Activated CD8-positive, alpha-beta memory T cell treated with anti-CD3 and anti-CD28 coated beads, Interleukin-2, amount 10 ng/mL, durations not matched to agents 7 days and 5 days (primary cell): ENCODE measurements around the gene DRAXIN. TPM values are rescaled to one million over a fixed set of nuclear protein-coding genes. Genes with fewer than 3 reads are reported as not detected.
A peak's percentile ranks its signal among the peaks of the same experiment; 100 is the strongest.

Experiments used
- ATAC-seq: fragments of 150-1000 bp; cut with Tn5 transposase; one replicate; pipeline ENCODE4 v1.10.0; 2021; ENCODE audit warnings: moderate library complexity
- CTCF ChIA-PET: fragments of 350-600 bp; sonication (Branson Sonifier 250); formaldehyde crosslinking; loops from one replicate; lab custom pipeline; 2021; ENCODE audit warnings: antibody characterized with exemption; lab: Charles Lee
- DNase-seq: peaks from one replicate; pipeline ENCODE4 v3.0.0-alpha.2; 2020
- H3K27ac Mint-ChIP-seq: one replicate; pipeline ENCODE4 v1.8.0; 2021; ENCODE audit warnings: mild to moderate bottlenecking, mixed read lengths
- H3K27me3 Mint-ChIP-seq: one replicate; pipeline ENCODE4 v1.8.0; 2021; ENCODE audit warnings: mixed read lengths
- H3K36me3 Mint-ChIP-seq: one replicate; pipeline ENCODE4 v1.8.0; 2021; ENCODE audit warnings: mild to moderate bottlenecking, mixed read lengths
- H3K4me1 Mint-ChIP-seq: one replicate; pipeline ENCODE4 v1.8.0; 2021; ENCODE audit warnings: mixed read lengths
- H3K4me3 Mint-ChIP-seq: one replicate; pipeline ENCODE4 v1.8.0; 2021; ENCODE audit warnings: mild to moderate bottlenecking, moderate library complexity, mixed read lengths
- H3K9me3 Mint-ChIP-seq: one replicate; pipeline ENCODE4 v1.8.0; 2022; ENCODE audit warnings: low read depth, mixed read lengths
- total RNA-seq, 2 experiments: library from RNA; stranded (reverse); gene quantifications; one replicate each; pipeline ENCODE4 v1.2.3, GENCODE V29; 2021

The DRAXIN gene
- total RNA-seq, 2 experiments from 2014 or later: 1.0 to 2.1 TPM

DNA sequence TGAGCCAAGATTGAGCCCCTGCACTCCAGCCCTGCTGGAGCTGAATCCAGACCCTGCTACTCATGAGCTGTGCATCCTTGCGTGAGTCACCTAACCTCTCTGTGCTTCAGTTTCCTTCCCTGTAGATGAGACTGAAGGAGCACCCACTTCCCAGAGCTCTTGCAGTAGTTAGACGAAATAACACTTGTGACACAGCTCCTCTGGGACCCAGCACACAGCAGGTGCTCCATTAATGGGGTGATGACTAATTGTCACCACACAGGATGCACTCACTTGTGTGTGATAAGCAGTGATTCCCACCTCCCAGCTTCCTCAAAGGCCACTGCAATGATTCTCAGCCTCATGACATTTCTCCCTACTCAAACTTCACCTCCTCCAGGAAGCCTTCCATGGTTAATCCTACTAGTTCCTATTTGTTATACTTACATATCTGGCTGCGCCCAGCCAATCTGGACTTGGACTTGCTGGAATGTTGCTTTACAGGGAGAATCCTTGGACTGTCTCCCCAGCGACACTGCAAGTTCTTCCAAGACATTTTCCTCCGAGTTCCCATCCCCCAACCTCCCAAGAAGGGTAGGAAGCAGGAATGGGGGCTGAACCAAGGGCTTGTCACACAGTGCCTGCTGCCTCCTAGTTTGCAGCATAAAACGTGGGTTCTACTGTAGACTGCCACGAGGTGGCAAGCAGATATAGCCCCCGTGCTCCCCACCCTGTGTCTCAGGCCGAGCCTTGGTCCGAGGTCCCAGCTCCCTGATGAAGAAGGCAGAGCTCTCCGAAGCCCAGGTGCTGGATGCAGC lies 17.2 kb downstream of the DRAXIN start:
- Mint-ChIP-seq H3K36me3 (no peaks in the 10 kb centered on the region), H3K9me3 (no peaks in the 10 kb centered on the region), H3K4me1 (no peaks in the 10 kb centered on the region), H3K27me3 (peaks cover 31% of the 10 kb centered on the region), H3K4me3 (no peak overlapping the region), H3K27ac (no peak overlapping the region)
- CTCF ChIA-PET: interaction anchor here (1.4 to 4.2 kb wide), 4 partner anchors 11 to 63 kb away, joined by 5 to 23 read pairs (median 14); partner anchors contain the start of gene FBXO6
- no peak for DNase-seq
- ATAC-seq: no peak

DNA sequence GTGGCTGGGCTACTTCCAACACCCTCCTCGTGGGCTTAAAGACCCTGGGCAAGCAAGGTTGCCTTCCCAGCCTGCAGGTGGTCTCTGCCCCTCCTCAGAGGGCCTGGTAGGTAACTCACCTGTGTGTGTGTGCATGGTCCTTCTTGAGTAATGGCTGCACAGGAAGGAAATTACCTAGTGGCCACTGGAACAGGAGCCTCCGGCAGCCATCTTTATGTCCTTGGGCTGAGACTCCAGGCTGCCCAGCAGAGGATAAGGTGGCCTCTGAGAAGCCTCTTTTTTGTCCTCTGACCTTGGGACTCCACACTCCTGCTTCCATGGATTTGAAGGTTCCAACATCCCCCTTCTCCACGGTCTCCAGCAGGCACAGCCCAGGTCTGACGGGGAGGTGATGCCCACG lies 20.0 kb downstream of the DRAXIN start:
- Mint-ChIP-seq H3K27me3 (peaks cover 14% of the 10 kb centered on the region), H3K36me3 (no peaks in the 10 kb centered on the region), H3K4me3 (no peak overlapping the region), H3K9me3 (no peaks in the 10 kb centered on the region), H3K27ac (no peak overlapping the region), H3K4me1 (no peaks in the 10 kb centered on the region)
- CTCF ChIA-PET: interaction anchor here (1.2 to 4.2 kb wide), 4 partner anchors 8 to 69 kb away, joined by 3 to 23 read pairs (median 11); partner anchors contain the start of gene FBXO6
- ATAC-seq (no peak), DNase-seq (no peak)

DNA sequence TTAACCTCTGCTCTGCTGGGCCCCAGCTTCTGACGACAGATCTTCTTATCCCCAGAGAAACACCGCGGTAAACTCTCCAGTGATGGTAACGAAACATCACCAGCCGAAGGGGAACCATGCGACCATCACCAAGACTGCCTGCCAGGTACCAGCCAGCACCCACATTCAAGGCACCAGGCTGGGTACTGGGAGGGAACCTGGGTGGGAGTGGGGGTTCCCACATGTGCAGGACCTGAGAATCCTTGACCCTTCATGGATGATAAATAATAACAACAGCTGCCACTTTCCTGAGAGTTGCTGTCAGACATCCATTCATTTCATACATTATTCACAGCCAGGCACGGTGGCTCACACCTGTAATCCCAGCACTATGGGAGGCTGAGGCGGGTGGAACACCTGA lies 20.8 kb downstream of the DRAXIN start:
- H3K9me3 Mint-ChIP-seq: no peaks in the 10 kb centered on the region
- no peak overlapping the region for H3K27ac Mint-ChIP-seq
- DNase-seq (no peak), ATAC-seq (no peak)
- no peaks in the 10 kb centered on the region for H3K36me3 Mint-ChIP-seq
- CTCF ChIA-PET: no interaction called here
- no peak overlapping the region for H3K4me3 Mint-ChIP-seq
- peaks cover 14% of the 10 kb centered on the region for H3K27me3 Mint-ChIP-seq
- no peaks in the 10 kb centered on the region for H3K4me1 Mint-ChIP-seq

DNA sequence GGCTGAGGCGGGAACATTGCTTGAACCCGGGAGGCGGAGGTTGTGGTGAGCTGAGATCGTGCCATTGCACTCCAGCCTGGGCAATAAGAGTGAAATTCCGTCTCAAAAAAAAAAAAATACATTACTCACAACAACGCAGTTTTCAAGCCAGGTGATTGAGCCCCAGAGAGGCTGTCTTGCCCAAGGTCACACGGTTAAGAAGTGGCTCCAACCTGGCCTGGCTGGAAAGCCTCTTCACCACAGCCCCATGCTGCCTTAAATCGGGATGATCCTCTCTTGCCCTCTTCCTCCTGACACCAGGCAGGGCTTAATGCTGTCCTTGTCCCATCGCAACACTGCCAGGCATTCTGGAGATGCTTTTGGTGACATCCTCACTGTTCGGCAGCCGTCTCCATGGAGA lies 21.6 kb downstream of the DRAXIN start:
- CTCF ChIA-PET: no interaction called here
- no peak for ATAC-seq
- Mint-ChIP-seq H3K27me3 (peaks cover 14% of the 10 kb centered on the region), H3K27ac (no peak overlapping the region), H3K9me3 (no peaks in the 10 kb centered on the region), H3K4me1 (no peaks in the 10 kb centered on the region), H3K36me3 (no peaks in the 10 kb centered on the region), H3K4me3 (no peak overlapping the region)
- no peak for DNase-seq

DNA sequence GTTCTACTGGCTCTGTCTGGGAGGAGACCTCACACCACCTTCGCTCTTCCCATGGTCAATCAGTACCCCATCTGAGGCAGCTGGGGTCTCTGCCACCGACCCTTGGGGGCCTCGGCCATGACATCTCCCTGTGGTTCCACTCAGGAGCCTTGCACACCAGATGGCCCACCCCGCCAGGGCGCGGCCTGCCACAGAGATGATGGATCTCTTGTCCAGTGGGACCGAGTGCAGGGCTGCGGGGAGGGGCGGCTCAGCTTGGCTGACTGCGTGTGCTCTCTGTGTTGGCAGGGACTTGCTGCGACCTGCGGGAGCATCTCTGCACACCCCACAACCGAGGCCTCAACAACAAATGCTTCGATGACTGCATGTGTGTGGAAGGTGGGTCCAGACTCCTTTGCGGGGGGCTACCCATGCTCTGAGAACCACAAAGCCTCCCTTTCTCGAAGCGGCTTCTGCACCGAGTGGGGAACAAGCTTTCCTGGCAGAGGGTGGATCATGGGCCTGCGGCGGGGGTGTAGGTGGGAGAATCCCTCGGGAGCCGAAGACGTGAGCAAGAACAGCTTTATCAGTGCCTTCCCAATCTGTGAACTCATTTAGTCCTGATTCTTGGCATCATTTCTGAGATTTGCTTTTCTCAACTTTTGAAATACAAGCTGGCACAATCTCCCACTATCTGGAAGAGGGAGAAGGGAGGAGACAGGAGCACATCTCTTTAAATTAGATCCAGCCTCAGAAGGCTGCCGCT lies 23.5 kb downstream of the DRAXIN start:
- ATAC-seq (no peak), DNase-seq (no peak)
- CTCF ChIA-PET: interaction anchor here (1.1 to 2.1 kb wide), 3 partner anchors 50 to 73 kb away, joined by 3 to 6 read pairs (median 6); no protein-coding TSS in a partner anchor
- Mint-ChIP-seq H3K4me1 (peaks cover 13% of the 10 kb centered on the region), H3K27ac (no peak overlapping the region), H3K36me3 (no peaks in the 10 kb centered on the region), H3K9me3 (no peaks in the 10 kb centered on the region), H3K4me3 (no peak overlapping the region), H3K27me3 (peaks cover 4% of the 10 kb centered on the region)

DNA sequence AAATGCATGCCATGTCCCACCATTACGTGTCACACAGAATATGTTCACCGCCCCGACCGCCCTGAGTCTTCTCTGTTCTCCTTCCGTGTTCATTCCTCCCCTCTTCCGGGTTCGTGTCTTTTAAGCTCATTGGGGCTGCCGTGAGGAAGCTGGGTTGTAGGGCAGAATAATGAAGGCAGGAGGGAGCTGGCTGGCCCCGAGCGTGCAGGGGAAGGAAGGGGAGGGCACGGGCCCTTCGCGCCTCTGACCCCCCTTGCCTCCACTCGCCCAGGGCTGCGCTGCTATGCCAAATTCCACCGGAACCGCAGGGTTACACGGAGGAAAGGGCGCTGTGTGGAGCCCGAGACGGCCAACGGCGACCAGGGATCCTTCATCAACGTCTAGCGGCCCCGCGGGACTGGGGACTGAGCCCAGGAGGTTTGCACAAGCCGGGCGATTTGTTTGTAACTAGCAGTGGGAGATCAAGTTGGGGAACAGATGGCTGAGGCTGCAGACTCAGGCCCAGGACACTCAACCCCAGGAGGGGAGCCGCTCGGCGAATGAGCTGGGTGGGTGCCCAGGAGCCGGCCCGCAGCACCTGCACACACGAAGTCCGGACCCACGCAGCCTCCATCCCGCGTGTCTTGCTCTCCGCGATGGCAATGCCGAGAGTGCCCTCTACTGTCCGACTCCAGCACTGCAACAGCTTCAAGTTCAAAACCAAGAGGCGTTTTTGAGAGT lies 28.0 kb downstream of the DRAXIN start:
- peak; percentile 92 for ATAC-seq
- no peaks in the 10 kb centered on the region for H3K36me3 Mint-ChIP-seq
- peaks cover 16% of the 10 kb centered on the region for H3K4me1 Mint-ChIP-seq
- DNase-seq: peak; percentile 89
- H3K27ac Mint-ChIP-seq: peak overlapping the region; percentile 96
- CTCF ChIA-PET: interaction anchor here (1.0 to 9.6 kb wide), 24 partner anchors 9 to 682 kb away, joined by 3 to 214 read pairs (median 12); partner anchors contain the start of genes AGTRAP, ANGPTL7, DISP3 and DRAXIN
- no peaks in the 10 kb centered on the region for H3K9me3 Mint-ChIP-seq
- peak overlapping the region; percentile 72 for H3K4me3 Mint-ChIP-seq
- H3K27me3 Mint-ChIP-seq: peaks cover 3% of the 10 kb centered on the region

DNA sequence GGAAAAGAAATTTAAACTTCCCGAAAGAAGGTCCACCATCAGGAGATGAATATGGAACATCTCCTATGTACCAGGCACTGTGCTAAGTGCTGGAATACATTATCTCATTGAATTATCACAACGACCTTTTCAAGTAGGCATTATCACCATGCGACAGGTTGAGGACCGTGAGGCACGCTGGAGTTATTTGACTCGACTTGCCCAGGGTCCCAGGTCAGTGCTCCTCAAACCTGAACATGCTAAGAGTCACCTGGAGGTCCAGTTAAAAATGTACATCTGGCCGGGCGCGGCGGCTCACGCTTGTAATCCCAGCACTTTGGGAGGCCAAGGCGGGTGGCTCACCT lies 28.5 kb downstream of the DRAXIN start:
- no peaks in the 10 kb centered on the region for H3K36me3 Mint-ChIP-seq
- no peaks in the 10 kb centered on the region for H3K9me3 Mint-ChIP-seq
- CTCF ChIA-PET: interaction anchor here (1.2 to 9.6 kb wide), 22 partner anchors 9 to 682 kb away, joined by 3 to 214 read pairs (median 12); partner anchors contain the start of genes AGTRAP, DISP3, DRAXIN and FBXO2
- peaks cover 3% of the 10 kb centered on the region for H3K27me3 Mint-ChIP-seq
- ATAC-seq (no peak), DNase-seq (no peak)
- peak overlapping the region; percentile 96 for H3K27ac Mint-ChIP-seq
- H3K4me3 Mint-ChIP-seq: peak overlapping the region; percentile 72
- peaks cover 19% of the 10 kb centered on the region for H3K4me1 Mint-ChIP-seq

DNA sequence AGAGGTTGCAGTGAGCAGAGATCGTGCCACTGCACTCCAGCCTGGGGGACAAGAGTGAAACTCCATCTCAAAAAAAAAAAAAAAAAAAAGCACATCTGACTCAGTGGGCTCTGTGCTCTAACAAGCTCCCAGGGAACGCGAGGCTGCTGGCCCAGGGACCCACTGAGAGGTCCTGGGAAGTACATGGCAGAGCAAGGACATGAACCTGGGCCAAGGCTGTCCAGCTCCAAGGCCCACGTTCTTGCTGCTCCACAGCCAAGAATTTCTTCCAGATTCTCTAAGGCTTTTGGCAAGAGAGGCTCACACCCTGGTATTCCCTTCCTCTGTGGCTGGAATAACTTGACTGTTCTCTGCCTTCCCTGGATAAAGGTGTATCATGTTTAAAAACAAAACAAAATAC lies 29.0 kb downstream of the DRAXIN start:
- DNase-seq (no peak), ATAC-seq (no peak)
- CTCF ChIA-PET: interaction anchor here (0.7 to 9.6 kb wide), 15 partner anchors 8 to 547 kb away, joined by 3 to 214 read pairs (median 14); partner anchors contain the start of genes AGTRAP, FBXO6 and MAD2L2
- Mint-ChIP-seq H3K27me3 (peaks cover 3% of the 10 kb centered on the region), H3K4me3 (no peak overlapping the region), H3K27ac (no peak overlapping the region), H3K9me3 (no peaks in the 10 kb centered on the region), H3K4me1 (peaks cover 22% of the 10 kb centered on the region), H3K36me3 (no peaks in the 10 kb centered on the region)

DNA sequence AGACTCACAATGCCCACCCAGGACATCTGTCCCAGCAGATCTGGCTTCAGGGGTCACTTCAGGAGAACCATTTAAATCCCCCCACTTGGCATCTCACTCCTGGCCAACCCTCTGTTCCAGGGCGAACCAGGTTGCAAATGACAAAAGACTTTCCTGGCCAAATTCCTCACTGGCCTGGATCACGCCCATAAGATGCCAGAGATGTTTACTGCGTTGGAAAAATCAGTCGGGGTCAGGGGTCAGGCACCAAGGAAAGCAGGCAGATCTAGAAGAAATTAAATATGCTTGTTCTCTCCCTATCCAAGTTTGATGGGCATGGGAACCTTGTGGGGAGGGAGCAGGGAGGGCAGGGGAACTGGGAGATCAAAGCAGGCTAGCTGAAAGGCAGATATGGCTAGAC lies 29.8 kb downstream of the DRAXIN start:
- peaks cover 3% of the 10 kb centered on the region for H3K27me3 Mint-ChIP-seq
- H3K9me3 Mint-ChIP-seq: no peaks in the 10 kb centered on the region
- H3K27ac Mint-ChIP-seq: no peak overlapping the region
- ATAC-seq: no peak
- no peaks in the 10 kb centered on the region for H3K36me3 Mint-ChIP-seq
- no peak overlapping the region for H3K4me3 Mint-ChIP-seq
- peaks cover 25% of the 10 kb centered on the region for H3K4me1 Mint-ChIP-seq
- DNase-seq: no peak
- CTCF ChIA-PET: interaction anchor here (3.3 to 9.6 kb wide), 3 partner anchors 39 to 72 kb away, joined by 24 to 214 read pairs (median 109); partner anchors contain the start of genes FBXO6 and MAD2L2

DNA sequence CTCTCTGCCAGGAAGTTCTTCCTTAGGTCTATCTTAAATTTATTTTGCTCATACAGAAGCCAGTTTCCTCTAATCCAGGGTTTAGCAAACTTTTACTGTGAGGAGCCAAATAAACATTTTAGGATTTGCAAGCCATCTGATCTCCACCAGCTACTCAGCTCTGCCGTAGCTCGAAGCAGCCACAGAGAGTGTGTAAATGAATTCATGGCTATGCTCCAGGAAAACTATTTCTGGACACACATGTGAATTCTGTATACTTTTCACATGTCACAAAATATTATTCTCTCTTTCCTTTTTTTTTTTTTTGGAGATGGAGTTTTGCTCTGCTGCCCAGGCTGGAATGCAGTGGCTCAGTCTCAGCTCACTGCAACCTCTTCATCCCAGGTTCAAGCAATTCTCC lies 31.0 kb downstream of the DRAXIN start:
- Mint-ChIP-seq H3K27me3 (peaks cover 3% of the 10 kb centered on the region), H3K27ac (no peak overlapping the region), H3K9me3 (no peaks in the 10 kb centered on the region), H3K4me3 (no peak overlapping the region), H3K36me3 (no peaks in the 10 kb centered on the region), H3K4me1 (peaks cover 25% of the 10 kb centered on the region)
- ATAC-seq: no peak
- CTCF ChIA-PET: interaction anchor here (0.8 to 9.6 kb wide), 4 partner anchors 18 to 73 kb away, joined by 3 to 214 read pairs (median 56); partner anchors contain the start of gene FBXO6
- no peak for DNase-seq

DNA sequence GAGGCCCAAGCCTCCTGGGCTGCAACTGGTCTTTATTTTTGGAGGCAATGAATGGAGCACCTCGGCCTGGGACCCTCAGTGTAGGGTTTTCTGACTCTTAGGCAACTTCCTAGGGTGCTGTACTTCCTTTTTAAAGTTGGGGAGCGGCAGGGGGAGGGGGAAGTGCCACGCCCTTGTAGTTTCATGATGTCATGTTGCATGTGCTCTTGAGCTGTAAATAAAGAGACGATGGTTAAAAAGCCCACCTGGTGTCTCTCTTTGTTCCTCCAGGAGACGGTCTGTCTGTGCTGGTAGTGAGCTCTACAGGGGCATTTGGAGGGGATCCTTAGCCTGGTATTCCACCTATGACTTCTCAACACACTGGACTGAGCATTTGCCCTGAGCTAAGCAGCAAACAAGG lies 34.1 kb downstream of the DRAXIN start:
- no peaks in the 10 kb centered on the region for H3K9me3 Mint-ChIP-seq
- H3K27me3 Mint-ChIP-seq: peaks cover 3% of the 10 kb centered on the region
- peaks cover 31% of the 10 kb centered on the region for H3K4me1 Mint-ChIP-seq
- ATAC-seq (no peak), DNase-seq (no peak)
- CTCF ChIA-PET: interaction anchor here (1.2 to 9.6 kb wide), 4 partner anchors 11 to 83 kb away, joined by 3 to 214 read pairs (median 12); partner anchors contain the start of genes AGTRAP and FBXO6
- no peak overlapping the region for H3K4me3 Mint-ChIP-seq
- no peaks in the 10 kb centered on the region for H3K36me3 Mint-ChIP-seq
- H3K27ac Mint-ChIP-seq: no peak overlapping the region

DNA sequence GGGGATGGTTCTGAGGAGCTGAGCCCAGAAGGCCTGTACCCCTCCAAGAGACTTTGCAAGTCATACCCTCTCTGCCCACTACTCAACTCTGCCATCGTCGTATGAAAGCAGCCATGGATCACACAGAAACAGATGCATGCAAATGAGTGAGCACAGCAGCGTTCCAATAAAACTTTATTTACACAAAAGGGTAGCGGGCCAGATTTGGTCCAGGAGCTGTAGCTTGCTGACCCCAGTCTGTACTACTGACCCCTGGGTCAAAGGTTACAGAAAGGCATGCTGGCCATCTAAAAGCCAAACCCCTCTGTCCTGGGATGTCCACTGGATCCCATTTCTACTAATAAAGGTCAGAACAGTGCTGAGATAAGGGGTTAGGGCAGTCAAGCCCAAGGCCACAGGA lies 35.6 kb downstream of the DRAXIN start:
- peaks cover 44% of the 10 kb centered on the region for H3K4me1 Mint-ChIP-seq
- H3K27me3 Mint-ChIP-seq: peaks cover 3% of the 10 kb centered on the region
- H3K4me3 Mint-ChIP-seq: no peak overlapping the region
- ATAC-seq (no peak), DNase-seq (no peak)
- no peaks in the 10 kb centered on the region for H3K36me3 Mint-ChIP-seq
- CTCF ChIA-PET: interaction anchor here (1.1 to 9.6 kb wide), 3 partner anchors 9 to 78 kb away, joined by 3 to 214 read pairs (median 17); partner anchors contain the start of gene AGTRAP
- no peak overlapping the region for H3K27ac Mint-ChIP-seq
- no peaks in the 10 kb centered on the region for H3K9me3 Mint-ChIP-seq
